DOHH2 (cell line): ENCODE results near the gene MAP3K7CL.

Experiments
- H3F3A ChIP-seq: fragments of 200-600 bp; sonication (generic), shearing (Covaris generic); 2 replicates; pipeline ENCODE4 v1.6.0; 2016; ENCODE audit warnings: antibody characterized with exemption, mild to moderate bottlenecking; ENCODE audit not compliant: control insufficient read depth, insufficient read depth
- H3K27ac ChIP-seq: fragments of 200-600 bp; sonication (generic); 2 replicates; pipeline ENCODE4 v1.5.1; 2014; ENCODE audit warnings: low read depth, mild to moderate bottlenecking, low read length, moderate library complexity
- H3K27me3 ChIP-seq: fragments of 200-600 bp; sonication (generic); 2 replicates; pipeline ENCODE4 v1.6.1; 2014; ENCODE audit warnings: mild to moderate bottlenecking, low read length, mixed read lengths; ENCODE audit not compliant: control insufficient read depth
- H3K36me3 ChIP-seq: fragments of 200-600 bp; sonication (generic); 2 replicates; pipeline ENCODE4 v1.6.1; 2014; ENCODE audit warnings: mild to moderate bottlenecking, low read length, moderate library complexity, mixed read lengths; ENCODE audit not compliant: control insufficient read depth
- H3K4me1 ChIP-seq: fragments of 200-600 bp; sonication (generic); 2 replicates; pipeline ENCODE4 v1.6.1; 2014; ENCODE audit warnings: mild to moderate bottlenecking, low read length, mixed read lengths; ENCODE audit not compliant: control insufficient read depth
- H3K4me2 ChIP-seq: fragments of 200-600 bp; sonication (generic); 2 replicates; pipeline ENCODE4 v1.6.0; 2014; ENCODE audit warnings: mild to moderate bottlenecking, low read length, moderate library complexity
- H3K4me3 ChIP-seq: fragments of 200-600 bp; sonication (generic); 2 replicates; pipeline ENCODE4 v1.5.1; 2014; ENCODE audit warnings: mild to moderate bottlenecking, low read length, mixed read lengths
- H3K79me2 ChIP-seq: fragments of 200-600 bp; sonication (generic); 2 replicates; pipeline ENCODE4 v1.6.1; 2014; ENCODE audit warnings: mild to moderate bottlenecking, low read length, mixed read lengths; ENCODE audit not compliant: control insufficient read depth
- H3K9me2 ChIP-seq: fragments of 200-600 bp; sonication (generic); replicated peaks from 2 replicates; pipeline ENCODE4 v1.6.1; 2014; ENCODE audit warnings: mild to moderate bottlenecking, low read length, mixed read lengths; ENCODE audit not compliant: control insufficient read depth
- H3K9me3 ChIP-seq: fragments of 200-600 bp; sonication (generic); 2 replicates; pipeline ENCODE4 v1.6.1; 2014; ENCODE audit warnings: antibody characterized with exemption, low read length, mixed read lengths; ENCODE audit not compliant: control insufficient read depth, insufficient read depth
- H4K20me1 ChIP-seq: fragments of 200-600 bp; sonication (generic); 2 replicates; pipeline ENCODE4 v1.6.0; 2014; ENCODE audit warnings: low read depth, mild to moderate bottlenecking, antibody characterized with exemption, low read length, moderate library complexity; ENCODE audit not compliant: control insufficient read depth, insufficient read depth
- CTCF ChIP-seq: fragments of 200-600 bp; sonication (generic); IDR thresholded peaks from one replicate; pipeline ENCODE4 v1.5.1; 2014; ENCODE audit warnings: antibody characterized with exemption, mild to moderate bottlenecking, low read depth, low read length; ENCODE audit not compliant: poor library complexity, severe bottlenecking
- EZH2phosphoT487 ChIP-seq: fragments of 200-600 bp; sonication (generic); IDR thresholded peaks from 2 replicates; pipeline ENCODE4 v1.6.1; 2017; ENCODE audit warnings: borderline replicate concordance, mild to moderate bottlenecking, antibody characterized with exemption, low read length, moderate library complexity, mixed read lengths

The MAP3K7CL gene

DNA sequence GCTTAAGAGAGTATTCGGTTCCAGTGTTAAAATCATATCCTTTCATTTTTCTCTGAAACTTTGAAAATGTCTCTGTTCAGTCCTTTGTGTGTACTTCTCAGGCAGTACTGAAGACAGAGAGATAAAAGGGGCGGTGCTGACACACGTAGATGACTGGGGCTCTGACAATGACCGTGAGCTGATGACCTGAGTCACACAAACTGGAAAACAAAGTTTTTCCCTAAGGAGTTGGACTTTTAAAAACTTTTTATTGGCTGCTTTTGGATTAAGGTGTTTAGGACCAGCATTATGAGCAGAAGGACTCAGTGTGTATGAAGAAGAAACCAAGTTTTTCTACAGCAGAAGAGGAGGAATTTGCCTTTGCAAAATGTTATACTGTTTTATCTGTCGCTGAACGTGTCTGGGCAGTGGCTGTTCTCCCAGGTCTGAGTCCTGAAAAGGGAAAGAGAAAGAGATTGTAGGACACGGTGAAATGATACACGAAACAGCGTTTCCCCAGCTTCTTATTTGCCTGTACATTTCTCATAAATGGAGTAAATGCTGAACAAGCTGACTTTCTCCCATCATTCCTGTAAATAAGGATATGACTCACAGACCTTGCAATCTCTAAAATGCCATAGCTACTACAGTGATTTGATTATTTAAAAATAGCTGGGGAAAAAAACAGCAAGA is 51.5 kb downstream of the MAP3K7CL start:
- Histone ChIP-seq H3K9me2 (no peaks in the 10 kb centered on the region), H3K4me2 (no peak overlapping the region), H3K27me3 (no peaks in the 10 kb centered on the region), H3F3A (no peaks in the 10 kb centered on the region), H3K79me2 (no peaks in the 10 kb centered on the region), H3K4me3 (no peak overlapping the region), H3K27ac (no peak overlapping the region), H3K36me3 (no peaks in the 10 kb centered on the region), H3K4me1 (peaks cover 8% of the 10 kb centered on the region), H4K20me1 (no peaks in the 10 kb centered on the region), H3K9me3 (no peaks in the 10 kb centered on the region)
- TF ChIP-seq CTCF (no peak), EZH2phosphoT487 (no peak)

DNA sequence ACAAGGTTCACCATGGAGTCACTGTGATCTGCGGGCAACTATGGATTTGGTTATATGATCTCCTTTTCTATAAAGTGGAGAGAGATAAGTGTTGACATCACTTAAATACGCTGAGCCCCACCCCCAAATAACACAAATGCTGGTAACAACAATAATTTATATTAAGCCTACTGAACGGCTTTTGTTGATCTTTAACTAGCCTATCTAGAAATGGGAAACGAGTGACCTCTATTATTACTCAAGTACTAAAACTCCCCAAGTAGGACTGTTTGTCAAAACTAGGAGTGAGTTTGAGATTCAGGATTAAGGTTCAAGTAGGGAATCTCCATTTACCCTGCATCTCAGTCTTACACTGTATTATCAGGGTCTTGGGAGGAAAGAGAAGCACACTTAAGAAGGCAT is 52.2 kb downstream of the MAP3K7CL start:
- H3K27me3 ChIP-seq = no peaks in the 10 kb centered on the region
- no peaks in the 10 kb centered on the region for H3K9me3 ChIP-seq
- no peak overlapping the region for H3K4me2 ChIP-seq
- no peak for TF ChIP-seq EZH2phosphoT487
- no peak for TF ChIP-seq CTCF
- H3K36me3 ChIP-seq = no peaks in the 10 kb centered on the region
- peaks cover 7% of the 10 kb centered on the region for H3K4me1 ChIP-seq
- no peak overlapping the region for H3K27ac ChIP-seq
- H3K79me2 ChIP-seq = no peaks in the 10 kb centered on the region
- no peaks in the 10 kb centered on the region for H3F3A ChIP-seq
- H3K4me3 ChIP-seq = no peak overlapping the region
- no peaks in the 10 kb centered on the region for H4K20me1 ChIP-seq
- H3K9me2 ChIP-seq = no peaks in the 10 kb centered on the region

GRCh38 chr21:29184037-29184436 is 53.6 kb downstream of the MAP3K7CL start:
- H3K27ac ChIP-seq = no peak overlapping the region

More at GRCh38 chr21:29184037-29184436, 53.6 kb downstream of the MAP3K7CL start:
- Histone ChIP-seq H3F3A (no peaks in the 10 kb centered on the region), H3K4me2 (no peak overlapping the region), H3K4me3 (no peak overlapping the region), H3K36me3 (no peaks in the 10 kb centered on the region), H3K4me1 (peaks cover 7% of the 10 kb centered on the region), H3K9me3 (no peaks in the 10 kb centered on the region), H4K20me1 (no peaks in the 10 kb centered on the region), H3K9me2 (no peaks in the 10 kb centered on the region), H3K27me3 (no peaks in the 10 kb centered on the region), H3K79me2 (no peaks in the 10 kb centered on the region)
- TF ChIP-seq EZH2phosphoT487 (no peak), CTCF (no peak)
